Measurements from ENCODE around the gene EFHC1. TPM values are rescaled to one million over a fixed set of nuclear protein-coding genes. Genes with fewer than 3 reads are reported as not detected.

EFHC1 gene
- total RNA-seq, 1 donor from 2014 or later, result 59.8 TPM

GRCh38 chr6:52566853-52567279, 146.7 kb downstream of the EFHC1 start:
- H3K9me3 ChIP-seq (ENCODE audit: low read depth), result no peaks in the 10 kb centered on the region
- H3K4me1 Mint-ChIP-seq, result peaks cover 49% of the 10 kb centered on the region

DNA sequence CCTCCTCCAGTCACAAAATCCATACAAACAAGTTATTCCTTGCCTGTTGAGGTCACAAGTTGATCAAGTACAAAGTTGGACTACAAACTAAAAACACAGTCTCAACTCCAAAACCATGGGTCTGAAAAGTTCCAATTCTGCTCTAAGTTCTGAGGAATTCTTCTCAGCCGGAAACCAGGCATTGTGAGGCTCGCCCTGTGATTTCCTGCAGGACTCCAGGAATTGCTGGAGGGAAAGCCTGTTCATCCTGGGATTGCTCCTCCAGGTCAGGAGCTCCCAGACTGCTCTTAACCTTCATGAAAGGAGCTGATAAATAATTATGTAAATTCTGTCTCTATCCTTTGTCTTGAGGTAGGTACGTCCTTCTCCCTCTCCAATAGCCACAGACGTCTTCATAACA, 148.2 kb downstream of the EFHC1 start:
- Mint-ChIP-seq H3K4me3 (no peak overlapping the region), H3K4me1 (peaks cover 62% of the 10 kb centered on the region), H3K27ac (peak overlapping the region; percentile 39), H3K9me3 (no peaks in the 10 kb centered on the region), H3K36me3 (peaks cover 19% of the 10 kb centered on the region), H3K27me3 (ENCODE audit: insufficient read depth, low read depth) (peaks cover 6% of the 10 kb centered on the region)
- Histone ChIP-seq H3K9ac (no peak overlapping the region), H3K79me2 (ENCODE audit: low read depth) (peaks cover 89% of the 10 kb centered on the region), H3K4me3 (no peak overlapping the region), H2AFZ (replicated peaks) (no peak overlapping the region), H3K27me3 (no peaks in the 10 kb centered on the region), H3F3A (ENCODE audit: low read depth) (no peaks in the 10 kb centered on the region), H3K9me3 (ENCODE audit: low read depth) (no peaks in the 10 kb centered on the region), H4K20me1 (ENCODE audit: low read depth) (peaks cover 15% of the 10 kb centered on the region), H3K27ac (no peak overlapping the region), H3K4me2 (no peak overlapping the region), H3K36me3 (no peaks in the 10 kb centered on the region), H3K4me1 (peaks cover 42% of the 10 kb centered on the region)
- no peak for TF ChIP-seq EZH2phosphoT487 (IDR thresholded peaks at IDR 0.05)
- TF ChIP-seq EZH2 (IDR thresholded peaks at IDR 0.05), result no peak
- TF ChIP-seq CTCF (IDR thresholded peaks at IDR 0.05), result no peak
- DNase-seq (ENCODE audit: low spot score), result no peak

More at GRCh38 chr6:52566853-52567279, 146.7 kb downstream of the EFHC1 start:
- H3K9ac ChIP-seq, result no peak overlapping the region
- Mint-ChIP-seq H3K27me3 (ENCODE audit: insufficient read depth, low read depth) (peaks cover 4% of the 10 kb centered on the region), H3K9me3 (no peaks in the 10 kb centered on the region), H3K36me3 (peaks cover 18% of the 10 kb centered on the region), H3K4me3 (no peak overlapping the region), H3K27ac (no peak overlapping the region)
- no peak overlapping the region for H3K4me2 ChIP-seq
- peaks cover 88% of the 10 kb centered on the region for H3K79me2 ChIP-seq (ENCODE audit: low read depth)
- no peaks in the 10 kb centered on the region for H3F3A ChIP-seq (ENCODE audit: low read depth)
- peaks cover 15% of the 10 kb centered on the region for H4K20me1 ChIP-seq (ENCODE audit: low read depth)
- DNase-seq (ENCODE audit: low spot score), result no peak
- TF ChIP-seq CTCF (IDR thresholded peaks at IDR 0.05), result no peak
- no peak for TF ChIP-seq EZH2 (IDR thresholded peaks at IDR 0.05)
- TF ChIP-seq EZH2phosphoT487 (IDR thresholded peaks at IDR 0.05), result no peak
- H3K27ac ChIP-seq, result no peak overlapping the region
- peaks cover 32% of the 10 kb centered on the region for H3K4me1 ChIP-seq
- no peak overlapping the region for H3K4me3 ChIP-seq
- no peak overlapping the region for H2AFZ ChIP-seq (replicated peaks)
- H3K27me3 ChIP-seq, result no peaks in the 10 kb centered on the region
- H3K36me3 ChIP-seq, result no peaks in the 10 kb centered on the region

- H3K36me3 ChIP-seq, result no peaks in the 10 kb centered on the region
- no peak overlapping the region for H2AFZ ChIP-seq (replicated peaks)
- H3K79me2 ChIP-seq (ENCODE audit: low read depth), result peaks cover 91% of the 10 kb centered on the region
- peak overlapping the region; percentile 12 for H3K4me2 ChIP-seq
- no peak overlapping the region for H3K4me3 ChIP-seq
- Mint-ChIP-seq H3K27me3 (ENCODE audit: insufficient read depth, low read depth) (peaks cover 8% of the 10 kb centered on the region), H3K27ac (peak overlapping the region; percentile 59), H3K9me3 (no peaks in the 10 kb centered on the region), H3K4me3 (no peak overlapping the region), H3K4me1 (peaks cover 70% of the 10 kb centered on the region), H3K36me3 (peaks cover 8% of the 10 kb centered on the region)
- TF ChIP-seq EZH2 (IDR thresholded peaks at IDR 0.05) (no peak), CTCF (IDR thresholded peaks at IDR 0.05) (no peak), EZH2phosphoT487 (IDR thresholded peaks at IDR 0.05) (no peak)
- peaks cover 43% of the 10 kb centered on the region for H3K4me1 ChIP-seq
- H3K9ac ChIP-seq, result no peak overlapping the region
- no peak for DNase-seq (ENCODE audit: low spot score)
- no peak overlapping the region for H3K27ac ChIP-seq
- peaks cover 12% of the 10 kb centered on the region for H4K20me1 ChIP-seq (ENCODE audit: low read depth)
- peaks cover 4% of the 10 kb centered on the region for H3F3A ChIP-seq (ENCODE audit: low read depth)
- H3K27me3 ChIP-seq, result no peaks in the 10 kb centered on the region
- H3K9me3 ChIP-seq (ENCODE audit: low read depth), result no peaks in the 10 kb centered on the region
These were observed 150.2 kb downstream of the EFHC1 start for GRCh38 chr6:52570291-52570700.

Data from neural progenitor cell (in vitro differentiated cells).